ENCODE results near the gene SNRNP200.

GRCh38 chr2:96287273-96287856 is 18.0 kb downstream of the SNRNP200 start:
- TF ChIP-seq CTCF (IDR thresholded peaks at IDR 0.05) (no peak), EZH2 (IDR thresholded peaks at IDR 0.05; ENCODE audit: borderline replicate concordance, insufficient read depth, low read depth, low read length, poor library complexity, severe bottlenecking) (no peak)
